Upper lobe of left lung (tissue), 4 donors: ENCODE results near the gene XYLT2.

ENCODE experiments used
- POLR2AphosphoS5 ChIP-seq, 2 donors: sonication (generic); formaldehyde crosslinking; IDR thresholded peaks; one replicate each; pipeline ENCODE4 v1.5.1; 2017; ENCODE audit warnings: antibody characterized with exemption in 2 of 2
- TF ChIP-seq, protein P1 (sequence below), 6 experiments: fragments of 450-650 bp in 4 of 6; fragments of 200-600 bp in 2 of 6; sonication (generic) in 2 of 6; IDR thresholded peaks; one replicate each; pipeline ENCODE4 v1.5.1; 2016 to 2019; ENCODE audit warnings: antibody characterized with exemption in 6 of 6

DNA sequence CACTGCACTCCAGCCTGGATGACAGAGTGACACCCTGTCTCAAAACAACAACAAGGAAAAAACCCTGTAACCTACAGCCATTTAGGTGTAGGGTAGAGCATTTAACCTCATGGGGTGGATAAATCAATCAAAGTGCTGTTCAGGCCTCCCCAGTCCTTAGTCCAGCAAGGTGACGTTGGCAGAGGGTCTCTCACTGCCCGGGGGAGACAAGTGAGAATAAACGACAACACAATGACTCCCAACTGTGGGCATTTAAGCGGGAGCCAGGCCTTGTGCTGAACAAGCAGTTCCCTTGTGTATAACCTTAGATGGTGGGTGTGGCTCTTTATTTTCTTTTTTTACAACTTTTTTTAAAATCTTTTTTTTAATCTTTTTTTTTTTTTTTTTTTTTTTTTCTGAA, 42.3 kb upstream of the XYLT2 start:
- TF ChIP-seq, protein P1, sequence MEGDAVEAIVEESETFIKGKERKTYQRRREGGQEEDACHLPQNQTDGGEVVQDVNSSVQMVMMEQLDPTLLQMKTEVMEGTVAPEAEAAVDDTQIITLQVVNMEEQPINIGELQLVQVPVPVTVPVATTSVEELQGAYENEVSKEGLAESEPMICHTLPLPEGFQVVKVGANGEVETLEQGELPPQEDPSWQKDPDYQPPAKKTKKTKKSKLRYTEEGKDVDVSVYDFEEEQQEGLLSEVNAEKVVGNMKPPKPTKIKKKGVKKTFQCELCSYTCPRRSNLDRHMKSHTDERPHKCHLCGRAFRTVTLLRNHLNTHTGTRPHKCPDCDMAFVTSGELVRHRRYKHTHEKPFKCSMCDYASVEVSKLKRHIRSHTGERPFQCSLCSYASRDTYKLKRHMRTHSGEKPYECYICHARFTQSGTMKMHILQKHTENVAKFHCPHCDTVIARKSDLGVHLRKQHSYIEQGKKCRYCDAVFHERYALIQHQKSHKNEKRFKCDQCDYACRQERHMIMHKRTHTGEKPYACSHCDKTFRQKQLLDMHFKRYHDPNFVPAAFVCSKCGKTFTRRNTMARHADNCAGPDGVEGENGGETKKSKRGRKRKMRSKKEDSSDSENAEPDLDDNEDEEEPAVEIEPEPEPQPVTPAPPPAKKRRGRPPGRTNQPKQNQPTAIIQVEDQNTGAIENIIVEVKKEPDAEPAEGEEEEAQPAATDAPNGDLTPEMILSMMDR (IDR thresholded peaks at IDR 0.05) = no peak
- TF ChIP-seq POLR2AphosphoS5 (IDR thresholded peaks at IDR 0.05) = no peak
